Calu3 (cell line): Measurements from ENCODE around the gene KIF4B. TPM values are rescaled to one million over a fixed set of nuclear protein-coding genes. Genes with fewer than 3 reads are reported as not detected.

ENCODE experiments used
- BruUV-seq: library from RNA; stranded (reverse); fragments of 400-500 nt; replicated peaks from 2 replicates; lab custom pipeline; 2021; lab: Mats Ljungman, UMichigan
- CTCF ChIA-PET: fragments of 300-600 bp; sonication (Branson Sonifier 250); formaldehyde crosslinking; loops from one replicate; lab custom pipeline; 2022; ENCODE audit warnings: antibody characterized with exemption; lab: Charles Lee
- DNase-seq: peaks from one replicate; pipeline ENCODE4 v3.0.0; 2022
- H3K27ac Mint-ChIP-seq: one replicate; pipeline ENCODE4 v1.8.0; 2022; ENCODE audit warnings: mixed read lengths; ENCODE audit not compliant: unreplicated experiment
- H3K27me3 Mint-ChIP-seq: one replicate; pipeline ENCODE4 v1.8.0; 2022; ENCODE audit warnings: mixed read lengths; ENCODE audit not compliant: unreplicated experiment
- H3K36me3 Mint-ChIP-seq: one replicate; pipeline ENCODE4 v1.8.0; 2022; ENCODE audit warnings: mild to moderate bottlenecking, moderate library complexity, mixed read lengths; ENCODE audit not compliant: insufficient read depth, unreplicated experiment
- H3K4me1 Mint-ChIP-seq: one replicate; pipeline ENCODE4 v1.8.0; 2022; ENCODE audit warnings: mild to moderate bottlenecking, low read depth, mixed read lengths; ENCODE audit not compliant: unreplicated experiment
- H3K4me3 Mint-ChIP-seq: one replicate; pipeline ENCODE4 v1.8.0; 2022; ENCODE audit warnings: mild to moderate bottlenecking, low read depth, moderate library complexity, mixed read lengths; ENCODE audit not compliant: unreplicated experiment
- H3K9me3 Mint-ChIP-seq: one replicate; pipeline ENCODE4 v1.8.0; 2022; ENCODE audit warnings: low read depth, mixed read lengths; ENCODE audit not compliant: unreplicated experiment
- CTCF ChIP-seq: fragments of 200-600 bp; IDR thresholded peaks from one replicate; pipeline ENCODE4 v1.8.0; 2022; ENCODE audit warnings: antibody characterized with exemption; ENCODE audit not compliant: unreplicated experiment
- intact Hi-C: fragments of 100-400 bp; cut with micrococcal nuclease; formaldehyde crosslinking; loops from one replicate; pipeline ENCODE4 v1.10.0; 2022; ENCODE audit not compliant: unreplicated experiment
- total RNA-seq: library from RNA; stranded (reverse); gene quantifications from 2 replicates; pipeline ENCODE4 v1.2.3, GENCODE V29; 2022

Gene KIF4B
- total RNA-seq, 1 experiment from 2014 or later = not detected

GRCh38 chr5:155008669-155009068 lies 4.9 kb upstream of the KIF4B start:
- Mint-ChIP-seq H3K4me1 (no peaks in the 10 kb centered on the region), H3K27me3 (peaks cover 47% of the 10 kb centered on the region), H3K9me3 (no peaks in the 10 kb centered on the region), H3K4me3 (no peak overlapping the region), H3K27ac (no peak overlapping the region), H3K36me3 (no peaks in the 10 kb centered on the region)
- no TSS peak for BruUV-seq
- intact Hi-C loops = no loop called here
- DNase-seq = no peak
- CTCF ChIA-PET = no interaction called here
- no peak for TF ChIP-seq CTCF

GRCh38 chr5:155010881-155011280 lies 2.7 kb upstream of the KIF4B start:
- TF ChIP-seq CTCF = no peak
- DNase-seq = no peak
- no peaks in the 10 kb centered on the region for H3K4me1 Mint-ChIP-seq
- H3K9me3 Mint-ChIP-seq = no peaks in the 10 kb centered on the region
- no peak overlapping the region for H3K27ac Mint-ChIP-seq
- BruUV-seq = no TSS peak
- H3K27me3 Mint-ChIP-seq = peaks cover 69% of the 10 kb centered on the region
- no peak overlapping the region for H3K4me3 Mint-ChIP-seq
- intact Hi-C loops = no loop called here
- CTCF ChIA-PET = no interaction called here
- H3K36me3 Mint-ChIP-seq = no peaks in the 10 kb centered on the region

GRCh38 chr5:155015239-155015638 lies 1.7 kb downstream of the KIF4B start:
- DNase-seq = no peak
- intact Hi-C loops = no loop called here
- Mint-ChIP-seq H3K27ac (no peak overlapping the region), H3K9me3 (no peaks in the 10 kb centered on the region), H3K4me1 (no peaks in the 10 kb centered on the region), H3K27me3 (peaks cover 70% of the 10 kb centered on the region), H3K36me3 (no peaks in the 10 kb centered on the region), H3K4me3 (no peak overlapping the region)
- no TSS peak for BruUV-seq
- no peak for TF ChIP-seq CTCF
- CTCF ChIA-PET = no interaction called here

- Mint-ChIP-seq H3K4me1 (no peaks in the 10 kb centered on the region), H3K27me3 (peaks cover 68% of the 10 kb centered on the region), H3K4me3 (no peak overlapping the region), H3K9me3 (no peaks in the 10 kb centered on the region), H3K27ac (no peak overlapping the region), H3K36me3 (no peaks in the 10 kb centered on the region)
- no TSS peak for BruUV-seq
- CTCF ChIA-PET = no interaction called here
- intact Hi-C loops = no loop called here
- DNase-seq = no peak
- no peak for TF ChIP-seq CTCF
Measured at GRCh38 chr5:155017610-155018009, 4.1 kb downstream of the KIF4B start.
